Lung (tissue), 12 donors: ENCODE results near the gene GPX4. TPM values are rescaled to one million over a fixed set of nuclear protein-coding genes. Genes with fewer than 3 reads are reported as not detected.

Source experiments
- ATAC-seq: fragments of 200-7000 bp; cut with Tn5 transposase; one replicate; pipeline ENCODE4 v1.9.1; 2020; ENCODE audit warnings: moderate number of reproducible peaks; ENCODE audit not compliant: insufficient read depth, low FRiP score
- DNase-seq, 3 donors: peaks; one replicate each; pipeline ENCODE4 v3.0.0-alpha.2; 2013 to 2017
- H3K27ac ChIP-seq, 2 donors: one replicate each; pipeline ENCODE4 v1.5.1; 2013; ENCODE audit warnings: mild to moderate bottlenecking in 2 of 2, moderate library complexity in 2 of 2, control low read depth in 1 of 2, inconsistent platforms in 1 of 2, low read depth in 1 of 2, low read length in 1 of 2
- H3K27me3 ChIP-seq, 3 donors: one replicate each; pipeline ENCODE4 v1.5.1; 2013; ENCODE audit warnings: low read length in 2 of 3; ENCODE audit not compliant: control insufficient read depth in 3 of 3, insufficient read depth in 3 of 3
- H3K36me3 ChIP-seq, 4 donors: one replicate each; pipeline ENCODE4 v1.5.1; 2013; ENCODE audit warnings: low read length in 4 of 4, mild to moderate bottlenecking in 1 of 4, moderate library complexity in 1 of 4; ENCODE audit not compliant: control insufficient read depth in 4 of 4, insufficient read depth in 4 of 4
- H3K4me1 ChIP-seq, 5 donors: one replicate each; pipeline ENCODE4 v1.5.1; 2013; ENCODE audit warnings: low read length in 5 of 5, mild to moderate bottlenecking in 2 of 5, moderate library complexity in 1 of 5; ENCODE audit not compliant: control insufficient read depth in 5 of 5, insufficient read depth in 5 of 5
- H3K4me3 ChIP-seq: one replicate; pipeline ENCODE4 v1.5.1; 2013; ENCODE audit warnings: mild to moderate bottlenecking, control low read depth, moderate library complexity
- H3K9ac ChIP-seq, 2 donors: one replicate each; pipeline ENCODE4 v1.5.1; 2013; ENCODE audit warnings: low read length in 2 of 2, control low read depth in 1 of 2; ENCODE audit not compliant: insufficient read depth in 1 of 2
- H3K9me3 ChIP-seq, 4 donors: one replicate each; pipeline ENCODE4 v1.5.1; 2013; ENCODE audit warnings: low read length in 3 of 4, mild to moderate bottlenecking in 1 of 4, moderate library complexity in 1 of 4; ENCODE audit not compliant: control insufficient read depth in 4 of 4, insufficient read depth in 3 of 4
- CTCF ChIP-seq: IDR thresholded peaks from 2 replicates; pipeline ENCODE4 v1.5.1; 2012; ENCODE audit warnings: mild to moderate bottlenecking; ENCODE audit errors: control extremely low read depth, extremely low read depth
- whole genome bisulfite sequencing, 2 donors: extraction: QIAGEN DNeasy Blood & Tissue Kit; methylation state at CpG; one replicate each; pipeline ENCODE4 v1.1.7; 2013; 5-methylcytosine and 5-hydroxymethylcytosine counted together
- polyA plus RNA-seq, 2 donors: library from polyadenylated mRNA; stranded (reverse); fragments of 200-250 nt; gene quantifications; one replicate each; pipeline ENCODE4 v1.2.1, GENCODE V29; 2013
- total RNA-seq, 2 donors: library from RNA; depleted of rRNA in 1 of 2; stranded (reverse); fragments of >200 nt in 1 of 2; gene quantifications; one replicate each; pipeline ENCODE4 v1.2.1, GENCODE V29; 2014 to 2021
- donor health status: control.
- donor health status: control.
- donor health status: Bipolar disorder and iron deficiency.
- donor health status: healthy.
- donor health status: DM: yes; HTN: yes; CAD: no.

GPX4 gene
- total and polyA plus RNA-seq, 4 donors: 91.6 to 1,031 (median 466) TPM

DNA sequence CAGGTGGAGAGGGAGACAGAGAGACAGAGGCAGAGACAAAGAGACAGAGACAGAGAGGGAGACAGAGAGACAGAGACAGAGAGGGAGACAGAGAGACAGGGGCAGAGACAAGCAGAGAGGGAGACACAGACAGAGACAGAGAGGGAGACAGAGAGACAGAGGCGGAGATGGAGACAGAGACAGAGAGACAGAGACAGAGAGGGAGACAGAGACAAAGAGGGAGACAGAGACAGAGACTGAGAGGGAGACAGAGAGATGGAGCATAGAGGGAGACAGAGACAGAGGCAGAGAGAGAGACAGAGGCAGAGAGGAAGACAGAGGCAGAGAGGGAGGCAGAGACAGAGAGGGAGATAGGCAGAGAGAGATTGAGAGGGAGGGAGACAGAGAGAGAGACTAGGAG is 40.9 kb downstream of the GPX4 start:
- peaks cover 0 to 57% (median 5%) of the 10 kb centered on the region in 4 donors for H3K36me3 ChIP-seq
- DNase-seq: no peak
- H3K4me3 ChIP-seq: no peak overlapping the region
- no peaks in the 10 kb centered on the region for H3K9me3 ChIP-seq
- peaks cover 0 to 5% (median 0%) of the 10 kb centered on the region in 5 donors for H3K4me1 ChIP-seq
- no peak for TF ChIP-seq CTCF
- 98 to 100% methylated on average over 1 of the region's 1 CpG for WGBS, 2 donors
- no peak overlapping the region for H3K27ac ChIP-seq
- no peak for ATAC-seq
- H3K9ac ChIP-seq: no peak overlapping the region
- no peaks in the 10 kb centered on the region for H3K27me3 ChIP-seq

GRCh38 chr19:1145635-1146411 is 42.0 kb downstream of the GPX4 start:
- ATAC-seq: no peak
- no peak for TF ChIP-seq CTCF
- Histone ChIP-seq H3K9ac (no peak overlapping the region), H3K27me3 (no peaks in the 10 kb centered on the region), H3K4me1 (peaks cover 0 to 13% (median 0%) of the 10 kb centered on the region in 5 donors), H3K27ac (no peak overlapping the region), H3K4me3 (no peak overlapping the region), H3K36me3 (peaks cover 0 to 59% (median 5%) of the 10 kb centered on the region in 4 donors), H3K9me3 (no peaks in the 10 kb centered on the region)
- no peak for DNase-seq
- 96 to 98% methylated on average over 26 of the region's 26 CpGs for WGBS, 2 donors

GRCh38 chr19:1146412-1146699 is 42.6 kb downstream of the GPX4 start:
- 93 to 96% methylated on average over 13 of the region's 13 CpGs for WGBS, 2 donors
- ATAC-seq (no peak), DNase-seq (no peak)
- H3K4me1 ChIP-seq: peaks cover 0 to 15% (median 0%) of the 10 kb centered on the region in 5 donors
- H3K9ac ChIP-seq: no peak overlapping the region
- H3K9me3 ChIP-seq: no peaks in the 10 kb centered on the region
- no peak overlapping the region for H3K4me3 ChIP-seq
- no peak overlapping the region for H3K27ac ChIP-seq
- H3K36me3 ChIP-seq: peaks cover 0 to 62% (median 6%) of the 10 kb centered on the region in 4 donors
- H3K27me3 ChIP-seq: no peaks in the 10 kb centered on the region
- TF ChIP-seq CTCF: no peak
